ENCODE data around the gene SEPTIN6.

SEPTIN6 gene

GRCh38 chrX:119693040-119693995, at the start of gene SEPTIN6:
Gene SEPTIN6 (minus strand): TSS chrX:119693168. CDS start chrX:119693105, 63 bp downstream.
- DNase-seq = peak; percentile 28

DNA sequence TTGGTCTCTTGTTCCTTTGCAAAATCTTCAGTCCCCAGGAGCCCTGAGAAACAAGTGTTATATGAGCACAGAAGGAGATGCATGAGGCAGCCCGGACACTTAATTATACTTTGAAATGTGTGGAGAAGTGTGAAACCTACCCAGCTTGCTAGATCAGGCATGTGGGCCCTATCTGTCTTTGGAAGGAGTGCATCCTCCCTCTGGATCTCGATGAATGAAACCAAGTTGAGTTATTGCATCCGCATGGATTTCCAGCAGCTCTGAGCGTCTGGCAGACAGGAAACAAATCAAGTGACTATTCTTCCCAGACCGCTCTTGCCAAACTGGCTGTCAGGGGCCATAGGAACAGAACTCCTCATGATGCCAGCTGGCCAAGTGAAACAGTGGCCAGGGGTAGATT, 45.8 kb upstream of the SEPTIN6 start:
- no peak for DNase-seq

GRCh38 chrX:119736206-119736764, 43.3 kb upstream of the SEPTIN6 start:
- DNase-seq = no peak

- DNase-seq = no peak
These were observed 42.5 kb upstream of the SEPTIN6 start for GRCh38 chrX:119735467-119735866.

- no peak for DNase-seq
These were observed 42.0 kb upstream of the SEPTIN6 start for GRCh38 chrX:119734897-119735339.

GRCh38 chrX:119729408-119730201, 36.6 kb upstream of the SEPTIN6 start:
- DNase-seq = peak; percentile 33

- no peak for DNase-seq
These were observed 35.5 kb upstream of the SEPTIN6 start for GRCh38 chrX:119728487-119728886.

DNA sequence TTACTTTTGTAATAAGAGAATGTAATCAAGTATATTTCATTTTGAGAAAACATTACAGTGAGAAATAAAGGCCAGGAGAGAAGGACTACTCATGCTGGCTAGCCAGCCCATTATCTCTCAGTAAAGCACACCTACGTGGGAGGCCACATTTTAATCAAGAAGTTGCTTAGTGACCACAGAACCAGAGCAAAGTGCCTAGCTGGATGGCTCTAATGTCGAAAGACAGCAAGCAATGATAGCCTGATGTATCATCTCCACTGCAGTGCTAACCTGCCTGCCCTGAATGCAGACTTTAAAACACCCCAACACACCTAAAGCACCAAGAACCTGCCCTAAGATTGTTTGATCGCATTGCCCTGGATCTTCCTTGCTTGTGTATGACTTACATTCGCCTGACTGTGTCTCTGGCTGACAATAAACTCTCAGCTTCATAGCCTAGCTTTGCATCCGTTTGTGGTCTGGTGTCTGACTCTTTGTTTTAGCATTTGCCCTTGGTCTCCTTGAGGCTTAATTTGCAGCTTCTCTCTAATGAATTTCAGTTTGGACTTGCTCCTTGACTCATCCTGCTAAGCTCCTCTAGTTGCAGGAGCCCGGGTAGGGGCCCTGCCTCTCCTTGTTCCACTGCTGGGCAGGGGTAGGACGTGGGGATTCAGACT, 34.1 kb upstream of the SEPTIN6 start:
- no peak for DNase-seq

- DNase-seq = no peak
These were observed 29.0 kb upstream of the SEPTIN6 start for GRCh38 chrX:119721926-119722325.

- no peak for DNase-seq
These were observed 28.5 kb upstream of the SEPTIN6 start for GRCh38 chrX:119721487-119721886.

DNA sequence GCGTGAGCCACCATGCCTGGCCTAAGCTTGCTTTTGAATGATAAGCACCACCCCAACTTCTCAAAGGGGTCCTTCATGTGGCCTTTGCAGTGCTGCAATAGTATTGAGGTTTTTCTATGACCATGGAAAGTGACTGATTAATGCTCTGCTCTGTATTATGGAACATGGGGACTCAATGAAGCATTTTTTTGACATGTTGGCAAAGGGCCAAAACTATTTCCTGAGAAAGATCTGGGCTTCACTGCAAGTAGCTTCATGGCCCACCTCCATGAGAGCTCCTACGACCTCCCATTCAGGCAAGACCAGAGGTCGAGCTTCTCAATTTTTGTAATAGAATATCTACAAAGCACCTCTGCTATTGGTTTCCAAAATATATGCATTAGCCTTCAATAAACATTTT, 16.7 kb upstream of the SEPTIN6 start:
- DNase-seq = no peak

DNA sequence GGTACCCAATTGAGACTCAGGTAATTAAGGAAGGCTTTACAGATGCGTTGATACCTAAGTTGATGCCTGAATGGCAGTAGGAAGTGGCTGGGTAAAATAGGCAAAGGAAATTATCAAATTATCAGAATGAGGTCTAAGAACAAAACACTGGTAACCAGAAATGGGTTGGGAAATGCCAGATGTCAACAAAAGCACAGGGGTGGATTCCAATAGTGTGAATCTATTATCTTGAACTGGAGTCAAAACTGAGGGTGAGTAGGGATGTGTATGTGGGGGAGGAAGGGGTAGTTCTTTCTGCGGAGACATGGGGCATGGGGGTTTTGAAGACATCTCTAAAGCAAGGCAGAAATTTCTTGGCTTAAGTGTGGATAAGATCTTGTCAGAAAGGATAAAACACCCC, 16.0 kb upstream of the SEPTIN6 start:
- DNase-seq = no peak

GRCh38 chrX:119706616-119707015, 13.6 kb upstream of the SEPTIN6 start:
- DNase-seq = no peak

GRCh38 chrX:119698845-119699244, 5.9 kb upstream of the SEPTIN6 start:
- DNase-seq = peak; percentile 6

GRCh38 chrX:119696251-119696890, 3.4 kb upstream of the SEPTIN6 start:
- DNase-seq = no peak

- DNase-seq = no peak
These were observed 2.6 kb upstream of the SEPTIN6 start for GRCh38 chrX:119695535-119696050.

- no peak for DNase-seq
These were observed 1.9 kb upstream of the SEPTIN6 start for GRCh38 chrX:119694601-119695534.

- no peak for DNase-seq
These were observed 1.1 kb upstream of the SEPTIN6 start for GRCh38 chrX:119693996-119694451.

DNA sequence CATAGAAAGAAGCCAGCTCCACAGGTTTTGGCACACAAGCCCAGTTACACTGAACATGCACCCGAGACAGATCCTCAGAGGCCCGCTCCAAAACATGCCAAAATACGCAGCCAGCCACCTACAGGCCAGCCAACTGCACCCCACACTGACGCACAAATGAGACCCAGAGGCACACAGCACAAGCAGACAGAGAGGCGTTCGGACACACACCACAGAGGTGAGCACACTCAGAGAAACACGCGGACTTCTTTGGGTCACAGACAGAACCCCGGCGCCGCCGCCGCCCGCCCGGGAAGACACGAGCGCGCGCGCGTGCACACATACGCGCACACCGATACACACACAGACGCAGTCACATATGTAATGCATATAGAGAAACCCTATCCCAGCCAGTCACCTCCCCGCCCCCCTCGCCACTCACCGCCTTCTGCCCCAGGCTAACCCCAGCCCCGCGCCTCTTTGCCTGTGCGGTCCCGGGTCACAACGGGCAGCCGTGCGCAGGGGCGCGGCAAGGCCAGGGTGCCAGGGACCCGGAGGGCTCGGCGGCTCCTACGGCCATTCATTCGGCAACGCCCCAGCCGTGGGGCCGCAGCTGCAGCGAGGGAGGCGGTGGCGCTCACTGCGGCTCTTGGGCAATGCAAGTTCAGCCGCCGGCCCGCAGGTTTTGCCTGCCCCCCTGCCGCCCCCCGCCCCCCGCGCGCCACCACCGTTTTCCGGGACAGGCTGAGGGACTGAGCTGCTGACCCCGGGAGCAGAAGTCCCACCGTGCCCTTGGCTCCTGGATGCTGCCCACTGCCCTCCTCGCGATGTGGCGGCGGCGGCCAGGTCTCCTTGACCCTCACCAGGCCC, 553 bp downstream of the SEPTIN6 start:
- peak; percentile 9 for DNase-seq

Data from NCI-H2171 (cell line).